GM19328 (cell line): ENCODE measurements around the gene KIR2DL4.
"Not testable (repeated sequence)": the region's sequence is repeated elsewhere in the genome, so short reads cannot be mapped to it uniquely, and the experiment has no call there.

Experiments
- ATAC-seq: cut with Tn5 transposase; IDR thresholded peaks from one replicate; pipeline ENCODE4 v1.9.1; 2021; ENCODE audit warnings: mild to moderate bottlenecking, moderate library complexity; ENCODE audit not compliant: unreplicated experiment

Gene KIR2DL4

GRCh38 chr19:54803410-54803809, at the start of gene KIR2DL4:
KIR2DL4 (plus strand) TSS chr19:54803610; CDS start chr19:54803652, 42 bp downstream.
- no peak for ATAC-seq

- ATAC-seq, result not testable (repeated sequence)
Measured at GRCh38 chr19:54756204-54757110, 47.0 kb upstream of the KIR2DL4 start.

GRCh38 chr19:54758577-54758976, 44.8 kb upstream of the KIR2DL4 start:
- not testable (repeated sequence) for ATAC-seq

GRCh38 chr19:54764219-54764618, 39.2 kb upstream of the KIR2DL4 start:
- ATAC-seq, result not testable (repeated sequence)

- not testable (repeated sequence) for ATAC-seq
Measured at GRCh38 chr19:54766464-54766863, 36.9 kb upstream of the KIR2DL4 start.

- ATAC-seq, result not testable (repeated sequence)
Measured at GRCh38 chr19:54769646-54770045, 33.8 kb upstream of the KIR2DL4 start, which contains the start of gene KIR2DL1. KIR2DL1 (plus strand) TSS chr19:54769793; CDS start chr19:54769851, 58 bp downstream.

GRCh38 chr19:54770511-54770910, 32.9 kb upstream of the KIR2DL4 start:
- ATAC-seq, result not testable (repeated sequence)

- not testable (repeated sequence) for ATAC-seq
Measured at GRCh38 chr19:54771018-54771960, 32.1 kb upstream of the KIR2DL4 start.

- not testable (repeated sequence) for ATAC-seq
Measured at GRCh38 chr19:54772666-54773065, 30.7 kb upstream of the KIR2DL4 start.

- ATAC-seq, result not testable (repeated sequence)
Measured at GRCh38 chr19:54775095-54775815, 28.2 kb upstream of the KIR2DL4 start.

- not testable (repeated sequence) for ATAC-seq
Measured at GRCh38 chr19:54775830-54776229, 27.6 kb upstream of the KIR2DL4 start.

GRCh38 chr19:54777851-54778250, 25.6 kb upstream of the KIR2DL4 start:
- not testable (repeated sequence) for ATAC-seq

GRCh38 chr19:54778896-54779295, 24.5 kb upstream of the KIR2DL4 start:
- ATAC-seq, result not testable (repeated sequence)

- ATAC-seq, result not testable (repeated sequence)
Measured at GRCh38 chr19:54782916-54783315, 20.5 kb upstream of the KIR2DL4 start.

GRCh38 chr19:54786091-54786723, 17.2 kb upstream of the KIR2DL4 start:
- not testable (repeated sequence) for ATAC-seq

GRCh38 chr19:54788154-54788553, 15.3 kb upstream of the KIR2DL4 start:
- ATAC-seq, result not testable (repeated sequence)

- no peak for ATAC-seq
Measured at GRCh38 chr19:54790711-54791110, 12.7 kb upstream of the KIR2DL4 start.

- no peak for ATAC-seq
Measured at GRCh38 chr19:54791476-54791875, 11.9 kb upstream of the KIR2DL4 start.

GRCh38 chr19:54792814-54793213, 10.6 kb upstream of the KIR2DL4 start:
- ATAC-seq, result no peak

GRCh38 chr19:54795758-54796157, 7.7 kb upstream of the KIR2DL4 start:
- no peak for ATAC-seq
